OCI-LY3 (cell line): Measurements from ENCODE around the gene TUBA4B.

Experiments
- H2AFZ ChIP-seq: fragments of 200-600, 300-600 bp; shearing (Covaris generic); 2 replicates; pipeline ENCODE4 v1.6.0; 2014; ENCODE audit warnings: antibody characterized with exemption, low read depth, low read length
- H3K27ac ChIP-seq: fragments of 200-600, 300-600 bp; sonication (generic); 2 replicates; pipeline ENCODE4 v1.5.1; 2014; ENCODE audit warnings: mild to moderate bottlenecking, low read length, moderate library complexity, mixed read lengths
- H3K27me3 ChIP-seq: fragments of 200-600, 300-600 bp; sonication (generic); 2 replicates; pipeline ENCODE4 v1.6.1; 2014; ENCODE audit warnings: low read depth, low read length, mixed read lengths
- H3K36me3 ChIP-seq: fragments of 200-600, 300-600 bp; sonication (generic); replicated peaks from 2 replicates; pipeline ENCODE3; 2014; ENCODE audit warnings: low read depth, low read length, mixed read lengths
- H3K4me1 ChIP-seq: fragments of 300-600, 200-600 bp; sonication (generic); 2 replicates; pipeline ENCODE4 v1.6.1; 2014; ENCODE audit warnings: low read length, mixed read lengths
- H3K4me2 ChIP-seq: fragments of 200-600, 300-600 bp; sonication (generic); 2 replicates; pipeline ENCODE4 v1.6.1; 2014; ENCODE audit warnings: low read length, mixed read lengths
- H3K4me3 ChIP-seq: fragments of 300-600, 200-600 bp; sonication (generic); 2 replicates; pipeline ENCODE4 v1.5.1; 2014; ENCODE audit warnings: antibody characterized with exemption, mild to moderate bottlenecking, low read length, moderate library complexity
- H3K79me2 ChIP-seq: fragments of 300-600, 200-600 bp; shearing (Covaris generic); 2 replicates; pipeline ENCODE4 v1.6.1; 2014; ENCODE audit warnings: mild to moderate bottlenecking, low read length, mixed read lengths
- H3K9ac ChIP-seq: fragments of 300-600, 200-600 bp; shearing (Covaris generic); 2 replicates; pipeline ENCODE4 v1.6.0; 2014; ENCODE audit warnings: mild to moderate bottlenecking, low read length, moderate library complexity
- H3K9me3 ChIP-seq: fragments of 200-600, 300-600 bp; shearing (Covaris generic); 2 replicates; pipeline ENCODE4 v1.6.1; 2014; ENCODE audit warnings: low read length, mixed read lengths; ENCODE audit not compliant: insufficient read depth
- H4K20me1 ChIP-seq: fragments of 200-600, 300-600 bp; sonication (generic); 2 replicates; pipeline ENCODE4 v1.6.1; 2016; ENCODE audit warnings: low read length, mixed read lengths; ENCODE audit not compliant: insufficient read depth
- EZH2phosphoT487 ChIP-seq: fragments of 200-600 bp; shearing (Covaris generic); IDR thresholded peaks from 2 replicates; pipeline ENCODE4 v1.6.1; 2018; ENCODE audit warnings: antibody characterized with exemption, mixed run types, low read depth
- TF ChIP-seq, protein P1 (sequence below): fragments of 200-600, 300-600 bp; sonication (generic); IDR thresholded peaks from 2 replicates; pipeline ENCODE4 v1.5.1; 2014; ENCODE audit warnings: antibody characterized with exemption, low read length, low read depth

The TUBA4B gene

DNA sequence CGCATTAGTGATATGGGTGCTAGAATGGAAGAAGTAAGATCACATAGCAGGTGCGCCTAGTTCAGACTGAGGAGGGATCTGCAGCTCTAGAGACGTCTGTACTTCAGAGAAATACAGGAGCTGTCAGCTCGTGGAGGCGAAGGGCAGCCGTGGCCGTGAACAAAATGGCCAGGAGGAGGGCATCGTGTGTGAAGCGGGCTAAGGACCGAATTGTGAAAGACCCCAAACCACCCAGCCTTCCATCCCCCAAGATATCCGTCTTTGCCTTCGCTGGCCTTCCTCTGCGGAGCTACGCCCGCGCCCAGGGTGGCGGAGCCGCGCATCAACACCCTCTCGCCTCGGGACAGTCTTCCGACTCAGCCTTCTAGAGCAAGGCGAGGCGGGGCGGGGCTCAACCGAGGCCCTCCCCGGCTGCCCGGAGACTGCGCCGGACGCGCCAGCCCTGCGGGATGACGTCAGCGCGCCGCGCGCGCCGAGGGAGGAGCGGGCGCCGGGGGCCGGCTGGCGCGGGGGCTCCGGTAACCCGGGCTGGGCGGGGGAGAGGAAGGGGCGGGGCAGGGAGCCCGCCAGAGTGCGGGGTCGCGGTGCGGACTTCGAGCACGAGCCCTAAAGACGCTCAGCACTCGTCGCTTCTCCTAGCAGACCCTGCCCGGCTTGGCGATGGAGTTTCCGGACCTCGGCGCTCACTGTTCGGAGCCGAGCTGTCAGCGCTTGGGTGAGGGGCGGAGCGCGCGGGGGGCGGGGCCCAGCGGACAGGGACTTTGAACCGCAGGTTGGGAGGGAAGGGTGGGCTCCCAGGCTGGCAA is 46.5 kb upstream of the TUBA4B start, which contains the start of gene ZFAND2B:
ZFAND2B (plus strand) TSS at position 455 of the 806 bp plus-strand sequence; CDS start at position 661, 206 bp downstream.
- H3K9ac ChIP-seq, result peak within 1 kb of the TSS; percentile 86
- TF ChIP-seq, protein P1, sequence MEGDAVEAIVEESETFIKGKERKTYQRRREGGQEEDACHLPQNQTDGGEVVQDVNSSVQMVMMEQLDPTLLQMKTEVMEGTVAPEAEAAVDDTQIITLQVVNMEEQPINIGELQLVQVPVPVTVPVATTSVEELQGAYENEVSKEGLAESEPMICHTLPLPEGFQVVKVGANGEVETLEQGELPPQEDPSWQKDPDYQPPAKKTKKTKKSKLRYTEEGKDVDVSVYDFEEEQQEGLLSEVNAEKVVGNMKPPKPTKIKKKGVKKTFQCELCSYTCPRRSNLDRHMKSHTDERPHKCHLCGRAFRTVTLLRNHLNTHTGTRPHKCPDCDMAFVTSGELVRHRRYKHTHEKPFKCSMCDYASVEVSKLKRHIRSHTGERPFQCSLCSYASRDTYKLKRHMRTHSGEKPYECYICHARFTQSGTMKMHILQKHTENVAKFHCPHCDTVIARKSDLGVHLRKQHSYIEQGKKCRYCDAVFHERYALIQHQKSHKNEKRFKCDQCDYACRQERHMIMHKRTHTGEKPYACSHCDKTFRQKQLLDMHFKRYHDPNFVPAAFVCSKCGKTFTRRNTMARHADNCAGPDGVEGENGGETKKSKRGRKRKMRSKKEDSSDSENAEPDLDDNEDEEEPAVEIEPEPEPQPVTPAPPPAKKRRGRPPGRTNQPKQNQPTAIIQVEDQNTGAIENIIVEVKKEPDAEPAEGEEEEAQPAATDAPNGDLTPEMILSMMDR, result no peak
- TF ChIP-seq EZH2phosphoT487, result no peak

GRCh38 chr2:219207134-219207883 is 45.7 kb upstream of the TUBA4B start:
- peak overlapping the region; percentile 67 for H3K27ac ChIP-seq
- TF ChIP-seq, protein P1, result no peak
- TF ChIP-seq EZH2phosphoT487, result no peak
- no peak overlapping the region for H2AFZ ChIP-seq

More for the DNA sequence above, 46.5 kb upstream of the TUBA4B start, which contains the start of gene ZFAND2B:
- Histone ChIP-seq H3K9me3 (no peaks in the 10 kb centered on the region), H3K4me1 (peaks cover 7% of the 10 kb centered on the region), H3K79me2 (no peaks in the 10 kb centered on the region), H3K36me3 (no peaks in the 10 kb centered on the region), H3K27me3 (no peaks in the 10 kb centered on the region), H3K4me2 (peak within 1 kb of the TSS; percentile 95), H3K4me3 (peak within 1 kb of the TSS; percentile 91), H2AFZ (peak within 1 kb of the TSS; percentile 77), H3K27ac (peak within 1 kb of the TSS; percentile 67), H4K20me1 (no peaks in the 10 kb centered on the region)

GRCh38 chr2:219207884-219208740 is 44.9 kb upstream of the TUBA4B start:
- no peaks in the 10 kb centered on the region for H3K36me3 ChIP-seq
- H2AFZ ChIP-seq, result no peak overlapping the region
- no peaks in the 10 kb centered on the region for H3K79me2 ChIP-seq
- H3K4me3 ChIP-seq, result peak overlapping the region; percentile 91; the same call in 1 of the 2 replicates
- no peaks in the 10 kb centered on the region for H3K27me3 ChIP-seq
- H3K9ac ChIP-seq, result no peak overlapping the region
- TF ChIP-seq EZH2phosphoT487, result no peak
- TF ChIP-seq, protein P1, result no peak
- H4K20me1 ChIP-seq, result no peaks in the 10 kb centered on the region
- H3K4me1 ChIP-seq, result peaks cover 7% of the 10 kb centered on the region
- H3K27ac ChIP-seq, result no peak overlapping the region
- H3K9me3 ChIP-seq, result no peaks in the 10 kb centered on the region
- peak overlapping the region; percentile 95 for H3K4me2 ChIP-seq

More at GRCh38 chr2:219207134-219207883, 45.7 kb upstream of the TUBA4B start:
- H3K4me2 ChIP-seq, result peak overlapping the region; percentile 95
- no peaks in the 10 kb centered on the region for H3K36me3 ChIP-seq
- no peaks in the 10 kb centered on the region for H3K9me3 ChIP-seq
- peak overlapping the region; percentile 86 for H3K9ac ChIP-seq
- peak overlapping the region; percentile 91 for H3K4me3 ChIP-seq
- peaks cover 7% of the 10 kb centered on the region for H3K4me1 ChIP-seq
- H3K27me3 ChIP-seq, result no peaks in the 10 kb centered on the region
- no peaks in the 10 kb centered on the region for H4K20me1 ChIP-seq
- no peaks in the 10 kb centered on the region for H3K79me2 ChIP-seq
